HL-60/S4 treated with retinoic acid at 250 ng/mL for 4 days and 3 days (cell line): Measurements from ENCODE around the gene SF3B2.
"Not testable (repeated sequence)": the region's sequence is repeated elsewhere in the genome, so short reads cannot be mapped to it uniquely, and the experiment has no call there.

ENCODE experiments used
- in situ Hi-C: fragments of 300-500 bp; cut with MboI; formaldehyde crosslinking; loops from 2 replicates; pipeline ENCODE4 v1.7.0; 2022; ENCODE audit warnings: low sequenced_read_pairs

The SF3B2 gene

GRCh38 chr11:66106786-66107599, 54.8 kb downstream of the SF3B2 start:
- in situ Hi-C loops, result no loop called here

- in situ Hi-C loops, result no loop called here
These were observed 55.7 kb downstream of the SF3B2 start for GRCh38 chr11:66107600-66108510.

GRCh38 chr11:66109294-66109693, 57.1 kb downstream of the SF3B2 start:
- in situ Hi-C loops, result no loop called here

GRCh38 chr11:66111158-66111557, 59.0 kb downstream of the SF3B2 start:
- in situ Hi-C loops, result no loop called here

GRCh38 chr11:66112041-66112491, 59.9 kb downstream of the SF3B2 start:
- in situ Hi-C loops, result no loop called here

DNA sequence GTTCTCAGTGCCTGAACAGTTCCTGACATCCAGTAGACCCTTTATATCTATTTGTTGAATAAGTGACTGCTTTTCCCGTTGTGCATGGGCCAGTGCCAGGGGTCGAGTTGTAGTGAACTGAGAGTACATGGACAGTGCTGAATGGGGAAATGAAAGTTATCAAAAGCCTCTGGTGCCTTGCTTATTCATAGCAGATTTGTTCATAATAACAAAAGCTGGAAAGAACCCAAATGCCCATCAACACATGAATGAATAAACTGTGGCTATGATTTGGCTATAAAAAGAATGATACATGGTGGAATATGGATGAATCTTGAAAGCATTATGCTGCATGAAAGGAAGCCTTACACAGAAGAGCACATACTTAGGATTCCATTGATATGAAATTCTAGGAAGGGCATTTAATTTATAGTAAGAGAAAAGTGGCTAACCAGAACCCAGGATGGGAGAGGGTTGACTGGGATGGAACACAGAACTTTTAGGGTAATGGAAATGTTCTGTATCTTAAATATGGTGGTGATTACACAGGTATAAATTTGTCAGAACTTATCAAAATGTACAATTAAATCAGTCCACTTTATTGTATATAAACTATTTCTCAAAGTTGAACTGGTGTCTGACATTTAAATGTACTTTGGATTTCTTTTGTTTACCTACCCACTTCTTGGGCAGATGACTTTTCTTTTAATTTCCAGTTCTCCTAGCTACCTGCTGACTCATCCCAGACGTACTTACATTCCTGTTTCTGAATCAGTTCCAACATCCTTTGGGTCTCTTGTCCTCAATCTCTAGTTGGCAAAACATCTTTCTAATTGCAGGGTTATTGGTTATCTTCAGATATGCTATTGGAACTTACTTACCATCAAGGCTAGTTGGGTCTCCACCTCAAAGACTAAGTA, 60.7 kb downstream of the SF3B2 start:
- in situ Hi-C loops, result no loop called here

- in situ Hi-C loops, result not testable (repeated sequence)
These were observed 62.8 kb downstream of the SF3B2 start for GRCh38 chr11:66114957-66115356.

DNA sequence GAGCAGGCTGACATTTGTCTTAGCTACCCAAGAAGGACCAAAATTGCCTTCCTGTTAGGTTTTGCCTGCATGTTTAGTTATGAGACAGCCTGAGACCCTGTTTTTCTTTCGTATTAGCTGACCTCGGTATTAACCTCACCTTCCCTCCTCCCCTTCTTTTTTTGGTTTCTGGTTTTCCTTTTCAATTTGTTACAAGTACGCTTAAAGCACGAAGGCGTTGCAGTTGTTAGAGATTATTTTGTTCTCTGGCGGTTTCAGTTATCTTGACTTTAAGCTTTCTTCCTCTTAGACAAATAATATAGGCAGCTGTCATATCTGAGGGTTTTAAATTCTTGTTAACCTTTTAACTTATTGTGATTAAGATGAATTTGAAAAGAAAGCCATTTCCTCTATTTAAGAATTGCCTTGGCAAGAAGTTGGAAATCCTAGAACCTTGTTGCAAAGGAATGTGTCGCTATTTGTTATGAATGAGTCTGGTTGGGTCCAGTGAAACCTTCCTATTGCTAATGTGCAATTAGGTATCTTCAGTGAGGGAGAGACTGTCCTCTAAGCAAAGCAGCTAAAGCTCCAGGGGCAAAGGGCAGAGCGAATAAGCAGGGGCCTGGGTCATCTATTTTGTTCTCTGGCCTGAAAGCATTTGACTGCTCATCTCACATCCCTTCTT, 63.6 kb downstream of the SF3B2 start:
- in situ Hi-C loops, result no loop called here

GRCh38 chr11:66116576-66117361, 64.6 kb downstream of the SF3B2 start:
- in situ Hi-C loops, result no loop called here

GRCh38 chr11:66118847-66119246, 66.7 kb downstream of the SF3B2 start:
- in situ Hi-C loops, result no loop called here
